ENCODE data around the gene DCUN1D4. TPM values are rescaled to one million over a fixed set of nuclear protein-coding genes. Genes with fewer than 3 reads are reported as not detected.

The DCUN1D4 gene
- total and polyA plus RNA-seq, 8 donors, result 9.2 to 24.2 (median 16.9) TPM

Other genes with a start within 250 kb of the DCUN1D4 start
- under 1 TPM in 5 of 6 donors, not detected in 1; 0.08 to 0.19 (median 0.14) TPM for gene LRRC66, start 177.2 kb downstream of the DCUN1D4 start, total RNA-seq
- under 1 TPM; 0.23 to 0.94 TPM for gene LRRC66, start 177.2 kb downstream of the DCUN1D4 start, polyA plus RNA-seq
- 10 to 100 TPM in 2 of 6 donors, 1 to 10 TPM in 4; 4.4 to 13.8 (median 7.2) TPM for gene SGCB, start 195.1 kb downstream of the DCUN1D4 start, total RNA-seq
- gene SGCB, start 195.1 kb downstream of the DCUN1D4 start, polyA plus RNA-seq, result 10 to 100 TPM in 1 of 2 donors, 1 to 10 TPM in 1; 3.2 to 11.6 TPM
- 1 to 10 TPM; 3.0 to 4.3 (median 3.6) TPM for gene SPATA18, start 208.2 kb downstream of the DCUN1D4 start, total RNA-seq
- gene SPATA18, start 208.2 kb downstream of the DCUN1D4 start, polyA plus RNA-seq, result 1 to 10 TPM; 1.2 to 1.5 TPM